LNCAP (cell line): ENCODE results near the gene EPHA3.

Source experiments
- CTCF ChIP-seq: fragments of 450-650 bp; IDR thresholded peaks from 2 replicates; pipeline ENCODE4 v1.5.1; 2017; ENCODE audit warnings: mild to moderate bottlenecking

EPHA3 gene

GRCh38 chr3:89087851-89088250 lies 19.6 kb upstream of the EPHA3 start:
- no peak for TF ChIP-seq CTCF

DNA sequence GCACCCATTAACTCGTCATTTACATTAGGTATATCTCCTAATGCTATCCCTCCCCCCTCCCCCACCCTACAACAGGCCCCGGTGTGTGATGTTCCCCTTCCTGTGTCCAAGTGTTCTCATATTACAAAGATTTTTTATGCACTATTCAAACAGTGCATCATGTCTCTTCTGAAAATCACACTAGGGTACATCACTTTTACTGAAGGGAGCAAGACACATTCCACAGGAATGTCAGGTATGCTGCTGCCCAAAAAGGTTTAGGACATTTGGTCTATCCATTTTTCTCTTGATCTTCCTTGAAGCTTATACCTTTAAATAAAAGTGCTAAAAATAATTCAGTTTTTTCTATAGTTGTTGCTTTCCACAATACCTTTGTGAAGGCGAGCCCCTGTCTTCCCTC lies 9.2 kb upstream of the EPHA3 start:
- no peak for TF ChIP-seq CTCF

DNA sequence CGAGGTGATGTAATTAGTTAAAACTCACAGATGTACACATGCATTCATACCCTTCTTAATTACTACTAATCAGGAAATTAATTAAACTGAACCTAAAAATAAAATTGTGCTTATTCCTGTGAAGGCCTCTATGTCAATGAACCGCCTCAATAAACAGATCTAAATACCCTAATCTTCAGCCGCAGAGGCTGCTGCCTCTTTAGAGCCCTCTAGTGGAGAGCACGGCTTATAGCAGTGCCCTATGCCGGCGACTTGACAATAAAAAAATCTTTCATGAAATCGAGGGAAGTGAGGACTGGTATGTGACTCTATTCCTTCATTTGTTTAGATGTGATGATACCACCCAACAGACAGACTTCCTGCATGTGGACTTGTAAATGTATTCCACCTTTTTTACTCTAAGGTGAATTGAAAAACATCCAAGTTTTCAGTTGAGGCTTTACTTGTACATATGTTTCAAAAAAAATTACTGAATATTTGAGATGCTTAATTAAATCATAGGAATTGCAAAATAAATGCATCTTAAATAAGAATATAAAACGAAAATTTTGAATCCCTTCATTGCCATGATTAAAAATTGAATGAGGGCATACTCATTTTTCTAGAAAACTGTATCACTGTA lies 8.3 kb upstream of the EPHA3 start:
- peak; percentile 98 for TF ChIP-seq CTCF

DNA sequence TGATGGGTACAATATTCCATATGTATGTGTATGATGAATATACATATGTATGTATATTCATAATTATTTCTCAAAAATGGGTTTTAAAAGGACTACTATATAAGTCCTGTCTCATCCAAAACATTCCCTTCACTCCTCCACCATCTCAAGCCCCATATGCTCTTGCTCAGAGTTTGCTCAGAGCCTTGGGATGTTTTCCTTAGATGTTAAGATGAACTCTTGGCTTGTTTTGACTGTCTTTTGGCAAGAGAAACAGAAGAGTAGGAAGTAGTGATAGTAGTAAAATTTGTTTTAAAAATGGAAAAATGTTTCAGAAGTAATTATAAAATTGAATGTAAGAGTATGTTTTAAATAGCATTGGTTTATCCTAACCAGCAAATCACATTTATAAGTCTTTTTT lies 6.2 kb upstream of the EPHA3 start:
- TF ChIP-seq CTCF = no peak

DNA sequence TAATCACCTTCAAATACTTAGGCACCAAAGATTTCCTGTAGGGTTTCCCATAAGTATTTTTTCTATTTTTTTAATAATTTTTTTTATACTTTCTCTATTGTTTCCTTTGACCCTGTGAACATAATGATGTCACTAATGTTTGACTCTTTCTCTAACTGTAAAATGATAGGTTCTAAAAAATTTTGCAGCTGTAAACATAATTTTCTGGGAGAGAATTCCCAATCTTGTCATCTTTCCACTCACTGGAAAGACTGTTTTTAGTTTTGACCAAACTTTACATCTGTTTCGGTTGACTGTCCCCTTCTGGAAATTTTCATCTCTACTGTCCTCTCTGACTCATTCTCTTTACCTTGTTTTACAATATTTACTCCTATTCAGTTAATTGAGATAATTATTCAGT lies 5.5 kb upstream of the EPHA3 start:
- no peak for TF ChIP-seq CTCF

GRCh38 chr3:89104499-89104898 lies 2.9 kb upstream of the EPHA3 start:
- no peak for TF ChIP-seq CTCF

DNA sequence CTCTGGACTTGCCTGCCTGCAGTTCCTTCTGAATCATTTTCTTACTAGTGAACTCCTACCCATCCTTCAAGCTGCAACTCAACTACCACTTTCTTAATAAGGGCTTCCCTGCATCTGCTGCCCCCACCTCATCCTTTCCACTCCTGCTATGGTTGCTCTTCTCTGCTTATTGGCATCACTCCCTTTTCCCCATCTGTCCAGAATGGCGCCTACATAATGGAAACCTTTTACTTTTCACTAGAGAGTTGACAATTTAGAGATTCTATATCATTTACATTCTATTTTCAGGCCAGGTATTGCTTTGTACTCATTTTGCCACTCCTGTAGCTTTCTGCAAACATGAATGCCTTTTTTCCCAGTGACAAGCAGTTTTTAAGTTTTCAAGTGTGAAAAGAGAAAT lies 1.9 kb upstream of the EPHA3 start:
- no peak for TF ChIP-seq CTCF

GRCh38 chr3:89108291-89108550 lies 800 bp downstream of the EPHA3 start:
- no peak for TF ChIP-seq CTCF
